ENCODE measurements around the gene SLC6A5.

DNA sequence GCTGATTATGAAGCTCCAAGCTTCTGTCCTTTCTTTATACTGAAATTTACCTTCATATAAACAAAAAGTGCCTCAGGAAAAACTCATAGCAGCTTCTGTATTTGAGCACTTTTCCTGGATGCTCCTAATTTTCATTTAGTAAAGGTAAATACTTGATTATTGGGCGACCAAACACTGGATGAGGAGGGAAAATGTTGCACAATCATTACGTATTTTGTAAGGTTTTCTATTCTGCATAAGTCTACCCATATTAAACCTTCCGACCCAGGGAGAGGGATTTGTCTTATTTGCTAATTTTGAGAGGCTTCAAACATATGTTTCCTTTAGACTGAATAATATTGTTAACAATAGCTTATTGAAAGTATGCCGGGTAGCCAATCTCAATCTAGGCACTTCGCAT is 4.3 kb upstream of the SLC6A5 start:
- no peak for TF ChIP-seq POLR2A (IDR thresholded peaks at IDR 0.05)
- TF ChIP-seq, protein P1, sequence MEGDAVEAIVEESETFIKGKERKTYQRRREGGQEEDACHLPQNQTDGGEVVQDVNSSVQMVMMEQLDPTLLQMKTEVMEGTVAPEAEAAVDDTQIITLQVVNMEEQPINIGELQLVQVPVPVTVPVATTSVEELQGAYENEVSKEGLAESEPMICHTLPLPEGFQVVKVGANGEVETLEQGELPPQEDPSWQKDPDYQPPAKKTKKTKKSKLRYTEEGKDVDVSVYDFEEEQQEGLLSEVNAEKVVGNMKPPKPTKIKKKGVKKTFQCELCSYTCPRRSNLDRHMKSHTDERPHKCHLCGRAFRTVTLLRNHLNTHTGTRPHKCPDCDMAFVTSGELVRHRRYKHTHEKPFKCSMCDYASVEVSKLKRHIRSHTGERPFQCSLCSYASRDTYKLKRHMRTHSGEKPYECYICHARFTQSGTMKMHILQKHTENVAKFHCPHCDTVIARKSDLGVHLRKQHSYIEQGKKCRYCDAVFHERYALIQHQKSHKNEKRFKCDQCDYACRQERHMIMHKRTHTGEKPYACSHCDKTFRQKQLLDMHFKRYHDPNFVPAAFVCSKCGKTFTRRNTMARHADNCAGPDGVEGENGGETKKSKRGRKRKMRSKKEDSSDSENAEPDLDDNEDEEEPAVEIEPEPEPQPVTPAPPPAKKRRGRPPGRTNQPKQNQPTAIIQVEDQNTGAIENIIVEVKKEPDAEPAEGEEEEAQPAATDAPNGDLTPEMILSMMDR (IDR thresholded peaks at IDR 0.05): no peak
